SU-DHL-6 (cell line): ENCODE results near the gene EP300.
"Not testable (repeated sequence)": the region's sequence is repeated elsewhere in the genome, so short reads cannot be mapped to it uniquely, and the experiment has no call there.

Source experiments
- H2AFZ ChIP-seq: fragments of 200-600 bp; sonication (generic); 2 replicates; pipeline ENCODE4 v1.6.1; 2014; ENCODE audit warnings: low read depth, mild to moderate bottlenecking, moderate library complexity, mixed read lengths, antibody characterized with exemption, low read length; ENCODE audit not compliant: severe bottlenecking
- H3F3A ChIP-seq: fragments of 200-600 bp; shearing (Covaris generic); 2 replicates; pipeline ENCODE4 v1.6.0; 2016; ENCODE audit warnings: antibody characterized with exemption, mild to moderate bottlenecking; ENCODE audit not compliant: insufficient read depth
- H3K27ac ChIP-seq: fragments of 200-600 bp; sonication (generic); 2 replicates; pipeline ENCODE4 v1.5.1; 2016; ENCODE audit warnings: low read depth, mild to moderate bottlenecking, low read length, moderate library complexity, mixed read lengths
- H3K27me3 ChIP-seq: fragments of 200-600 bp; sonication (generic), shearing (Covaris generic); 2 replicates; pipeline ENCODE4 v1.6.0; 2014; ENCODE audit warnings: mild to moderate bottlenecking, low read length
- H3K36me3 ChIP-seq: fragments of 200-600 bp; sonication (generic); 2 replicates; pipeline ENCODE4 v1.6.1; 2014; ENCODE audit warnings: mild to moderate bottlenecking, low read length, mixed read lengths
- H3K4me2 ChIP-seq: fragments of 300-600, 200-600 bp; shearing (Covaris generic), sonication (generic); 2 replicates; pipeline ENCODE4 v1.6.0; 2014; ENCODE audit warnings: low read length, low read depth, mild to moderate bottlenecking; ENCODE audit not compliant: poor library complexity, severe bottlenecking
- H3K4me3 ChIP-seq: fragments of 200-600 bp; sonication (generic); 2 replicates; pipeline ENCODE4 v1.5.1; 2014; ENCODE audit warnings: antibody characterized with exemption, low read length, mild to moderate bottlenecking, mixed read lengths; ENCODE audit not compliant: insufficient read depth, poor library complexity, severe bottlenecking
- H3K79me2 ChIP-seq: fragments of 200-600 bp; sonication (generic); 2 replicates; pipeline ENCODE4 v1.6.1; 2014; ENCODE audit warnings: mild to moderate bottlenecking, low read length, moderate library complexity; ENCODE audit not compliant: insufficient read depth
- H3K9ac ChIP-seq: fragments of 200-600 bp; sonication (generic); 2 replicates; pipeline ENCODE4 v1.7.0; 2014; ENCODE audit warnings: mild to moderate bottlenecking, low read length
- H3K9me2 ChIP-seq: fragments of 200-600 bp; sonication (generic); replicated peaks from 2 replicates; pipeline ENCODE4 v1.6.1; 2014; ENCODE audit warnings: low read length; ENCODE audit not compliant: insufficient read depth
- H3K9me3 ChIP-seq: fragments of 200-600 bp; sonication (generic); 2 replicates; pipeline ENCODE4 v1.6.1; 2014; ENCODE audit warnings: low read length, mixed read lengths; ENCODE audit not compliant: insufficient read depth
- H4K20me1 ChIP-seq: fragments of 200-600 bp; sonication (generic); 2 replicates; pipeline ENCODE4 v1.6.1; 2014; ENCODE audit warnings: low read depth, mild to moderate bottlenecking, antibody characterized with exemption, low read length, moderate library complexity, mixed read lengths
- EZH2phosphoT487 ChIP-seq: fragments of 200-600 bp; sonication (generic), shearing (Covaris generic); conservative IDR thresholded peaks from 2 replicates; pipeline ENCODE4 v1.6.1; 2018; ENCODE audit warnings: mild to moderate bottlenecking, antibody characterized with exemption, low read length, moderate library complexity, mixed read lengths
- TF ChIP-seq, protein P1 (sequence below): fragments of 200-600 bp; sonication (generic); IDR thresholded peaks from one replicate; pipeline ENCODE4 v1.5.1; 2017; ENCODE audit warnings: antibody characterized with exemption, mild to moderate bottlenecking, low read length, moderate library complexity; ENCODE audit not compliant: insufficient read depth, poor library complexity, severe bottlenecking

Gene EP300

GRCh38 chr22:41096841-41097240 is 4.4 kb downstream of the EP300 start:
- Histone ChIP-seq H2AFZ (no peak overlapping the region), H4K20me1 (peaks cover 30% of the 10 kb centered on the region), H3K36me3 (peaks cover 6% of the 10 kb centered on the region), H3K4me3 (peak overlapping the region; percentile 92), H3K9me3 (no peaks in the 10 kb centered on the region), H3K27ac (peak overlapping the region; percentile 2; the same call in 1 of the 2 replicates), H3K4me2 (peak overlapping the region; percentile 66), H3K9ac (peak overlapping the region; percentile 93; the same call in 1 of the 2 replicates), H3F3A (0 out of 2 replicates have a peak, but pooled peaks cover 20% of the 10 kb centered on the region), H3K9me2 (no peaks in the 10 kb centered on the region), H3K27me3 (no peaks in the 10 kb centered on the region), H3K79me2 (peaks cover 96% of the 10 kb centered on the region)
- TF ChIP-seq, protein P1, sequence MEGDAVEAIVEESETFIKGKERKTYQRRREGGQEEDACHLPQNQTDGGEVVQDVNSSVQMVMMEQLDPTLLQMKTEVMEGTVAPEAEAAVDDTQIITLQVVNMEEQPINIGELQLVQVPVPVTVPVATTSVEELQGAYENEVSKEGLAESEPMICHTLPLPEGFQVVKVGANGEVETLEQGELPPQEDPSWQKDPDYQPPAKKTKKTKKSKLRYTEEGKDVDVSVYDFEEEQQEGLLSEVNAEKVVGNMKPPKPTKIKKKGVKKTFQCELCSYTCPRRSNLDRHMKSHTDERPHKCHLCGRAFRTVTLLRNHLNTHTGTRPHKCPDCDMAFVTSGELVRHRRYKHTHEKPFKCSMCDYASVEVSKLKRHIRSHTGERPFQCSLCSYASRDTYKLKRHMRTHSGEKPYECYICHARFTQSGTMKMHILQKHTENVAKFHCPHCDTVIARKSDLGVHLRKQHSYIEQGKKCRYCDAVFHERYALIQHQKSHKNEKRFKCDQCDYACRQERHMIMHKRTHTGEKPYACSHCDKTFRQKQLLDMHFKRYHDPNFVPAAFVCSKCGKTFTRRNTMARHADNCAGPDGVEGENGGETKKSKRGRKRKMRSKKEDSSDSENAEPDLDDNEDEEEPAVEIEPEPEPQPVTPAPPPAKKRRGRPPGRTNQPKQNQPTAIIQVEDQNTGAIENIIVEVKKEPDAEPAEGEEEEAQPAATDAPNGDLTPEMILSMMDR, result no peak

DNA sequence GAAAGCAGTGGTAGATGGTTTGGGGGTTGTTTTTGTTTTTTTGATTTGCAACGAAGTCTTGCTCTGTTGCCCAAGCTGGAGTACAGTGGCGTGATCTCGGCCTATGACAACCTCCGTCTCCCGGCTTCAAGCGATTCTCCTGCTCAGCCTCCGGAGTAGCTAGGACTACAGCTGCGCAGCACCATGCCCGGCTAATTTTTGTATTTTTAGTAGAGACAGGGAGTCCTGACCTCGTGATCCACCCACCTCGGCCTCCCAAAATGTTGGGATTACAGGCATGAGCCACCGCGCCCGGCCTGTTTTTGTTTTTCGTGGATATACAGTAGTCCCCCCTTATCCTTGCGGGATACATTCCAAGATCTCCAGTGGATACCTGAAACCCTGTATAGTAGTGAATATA is 6.6 kb downstream of the EP300 start:
- peaks cover 6% of the 10 kb centered on the region; the same call in 1 of the 2 replicates for H3K36me3 ChIP-seq
- no peaks in the 10 kb centered on the region for H3K9me2 ChIP-seq
- H3K27me3 ChIP-seq, result no peaks in the 10 kb centered on the region
- TF ChIP-seq, protein P1, result no peak
- TF ChIP-seq EZH2phosphoT487, result no peak
- peaks cover 100% of the 10 kb centered on the region for H3K79me2 ChIP-seq
- H3K9ac ChIP-seq, result no peak overlapping the region
- H3K27ac ChIP-seq, result no peak overlapping the region
- H3F3A ChIP-seq, result 0 out of 2 replicates have a peak, but pooled peaks cover 10% of the 10 kb centered on the region
- H4K20me1 ChIP-seq, result peaks cover 35% of the 10 kb centered on the region
- no peak overlapping the region for H2AFZ ChIP-seq
- H3K4me2 ChIP-seq, result peak overlapping the region; percentile 32
- H3K4me3 ChIP-seq, result no peak overlapping the region
- no peaks in the 10 kb centered on the region for H3K9me3 ChIP-seq

- Histone ChIP-seq H4K20me1 (peaks cover 12% of the 10 kb centered on the region), H3K4me2 (no peak overlapping the region), H3K9me2 (no peaks in the 10 kb centered on the region), H2AFZ (no peak overlapping the region), H3K4me3 (no peak overlapping the region), H3K9me3 (no peaks in the 10 kb centered on the region), H3K27me3 (no peaks in the 10 kb centered on the region), H3K79me2 (peaks cover 100% of the 10 kb centered on the region), H3K9ac (no peak overlapping the region), H3F3A (peaks cover 10% of the 10 kb centered on the region; the same call in 1 of the 2 replicates), H3K36me3 (peaks cover 10% of the 10 kb centered on the region; the same call in 1 of the 2 replicates), H3K27ac (no peak overlapping the region)
- no peak for TF ChIP-seq EZH2phosphoT487
- TF ChIP-seq, protein P1, result no peak
Observed at GRCh38 chr22:41106122-41106968, 14.0 kb downstream of the EP300 start.

DNA sequence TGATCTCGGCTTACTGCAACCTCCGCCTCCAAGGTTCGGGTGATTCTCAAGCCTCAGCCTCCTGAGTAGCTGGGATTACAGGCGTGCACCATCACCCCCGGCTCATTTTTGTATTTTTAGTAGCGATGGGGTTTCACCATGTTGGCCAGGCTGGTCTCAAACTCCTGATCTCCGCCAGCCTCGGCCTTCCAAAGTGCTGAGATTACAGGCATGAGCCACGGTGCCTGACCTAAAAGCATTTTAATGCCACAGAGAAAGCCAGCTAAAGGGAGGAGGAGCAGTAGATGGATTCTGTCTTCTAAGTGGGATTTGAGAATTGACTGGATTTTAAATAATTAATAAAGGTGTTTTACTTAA is 14.6 kb downstream of the EP300 start:
- H3K9ac ChIP-seq, H2AFZ ChIP-seq, H3K4me3 ChIP-seq, H3K4me2 ChIP-seq, H3K9me3 ChIP-seq, H4K20me1 ChIP-seq, H3K27ac ChIP-seq, H3K9me2 ChIP-seq, H3K27me3 ChIP-seq, H3K36me3 ChIP-seq: not testable (repeated sequence)
- Histone ChIP-seq H3K79me2 (peaks cover 99% of the 10 kb centered on the region), H3F3A (peaks cover 10% of the 10 kb centered on the region; the same call in 1 of the 2 replicates)
